ENCODE data around the gene TBC1D22A.

The TBC1D22A gene

GRCh38 chr22:46769191-46769675, 6.8 kb downstream of the TBC1D22A start:
- Histone ChIP-seq H4K20me1 (ENCODE audit: insufficient read depth) (no peaks in the 10 kb centered on the region), H3K9ac (no peak overlapping the region), H3K36me3 (ENCODE audit: insufficient read depth) (no peaks in the 10 kb centered on the region), H3K27me3 (ENCODE audit: insufficient read depth, low read depth) (no peaks in the 10 kb centered on the region), H3K27ac (no peak overlapping the region), H3K79me2 (ENCODE audit: insufficient read depth, low read depth) (peaks cover 22% of the 10 kb centered on the region; the same call in 1 of the 2 replicates), H3K4me2 (no peak overlapping the region), H3K4me1 (ENCODE audit: low read depth, poor library complexity, severe bottlenecking) (no peaks in the 10 kb centered on the region), H3K4me3 (IDR thresholded peaks at IDR 0.05; ENCODE audit: insufficient read depth, low read depth, low read length) (no peak overlapping the region), H2AFZ (ENCODE audit: low read depth) (no peak overlapping the region)
- TF ChIP-seq, protein P1, sequence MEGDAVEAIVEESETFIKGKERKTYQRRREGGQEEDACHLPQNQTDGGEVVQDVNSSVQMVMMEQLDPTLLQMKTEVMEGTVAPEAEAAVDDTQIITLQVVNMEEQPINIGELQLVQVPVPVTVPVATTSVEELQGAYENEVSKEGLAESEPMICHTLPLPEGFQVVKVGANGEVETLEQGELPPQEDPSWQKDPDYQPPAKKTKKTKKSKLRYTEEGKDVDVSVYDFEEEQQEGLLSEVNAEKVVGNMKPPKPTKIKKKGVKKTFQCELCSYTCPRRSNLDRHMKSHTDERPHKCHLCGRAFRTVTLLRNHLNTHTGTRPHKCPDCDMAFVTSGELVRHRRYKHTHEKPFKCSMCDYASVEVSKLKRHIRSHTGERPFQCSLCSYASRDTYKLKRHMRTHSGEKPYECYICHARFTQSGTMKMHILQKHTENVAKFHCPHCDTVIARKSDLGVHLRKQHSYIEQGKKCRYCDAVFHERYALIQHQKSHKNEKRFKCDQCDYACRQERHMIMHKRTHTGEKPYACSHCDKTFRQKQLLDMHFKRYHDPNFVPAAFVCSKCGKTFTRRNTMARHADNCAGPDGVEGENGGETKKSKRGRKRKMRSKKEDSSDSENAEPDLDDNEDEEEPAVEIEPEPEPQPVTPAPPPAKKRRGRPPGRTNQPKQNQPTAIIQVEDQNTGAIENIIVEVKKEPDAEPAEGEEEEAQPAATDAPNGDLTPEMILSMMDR (conservative IDR thresholded peaks at IDR 0.05; ENCODE audit: low read depth, low read length): no peak

DNA sequence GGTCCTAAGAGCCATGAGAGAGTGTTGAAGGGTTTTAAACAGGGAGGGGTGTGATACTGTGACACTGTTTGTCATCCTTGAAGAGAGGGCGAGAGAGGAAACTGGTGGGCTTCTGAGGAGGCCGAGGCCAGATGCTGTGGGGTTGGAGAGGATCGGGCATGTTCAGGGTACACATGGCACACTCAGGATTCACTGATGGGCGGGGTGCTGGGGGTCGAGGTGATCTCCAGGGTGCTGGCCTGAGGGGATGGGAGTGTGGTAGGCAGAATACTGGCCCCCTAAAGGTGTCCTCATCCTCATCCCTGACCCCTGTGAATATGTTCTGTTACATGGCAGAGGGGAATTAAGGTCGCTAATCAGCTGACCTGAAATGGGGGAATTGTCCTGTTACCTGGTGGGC, 7.3 kb downstream of the TBC1D22A start:
- TF ChIP-seq, protein P1 (conservative IDR thresholded peaks at IDR 0.05; ENCODE audit: low read depth, low read length): no peak
- no peaks in the 10 kb centered on the region for H3K4me1 ChIP-seq (ENCODE audit: low read depth, poor library complexity, severe bottlenecking)
- no peaks in the 10 kb centered on the region for H3K27me3 ChIP-seq (ENCODE audit: insufficient read depth, low read depth)
- H3K36me3 ChIP-seq (ENCODE audit: insufficient read depth): no peaks in the 10 kb centered on the region
- H3K4me3 ChIP-seq (IDR thresholded peaks at IDR 0.05; ENCODE audit: insufficient read depth, low read depth, low read length): no peak overlapping the region
- H4K20me1 ChIP-seq (ENCODE audit: insufficient read depth): no peaks in the 10 kb centered on the region
- peaks cover 19% of the 10 kb centered on the region; the same call in 1 of the 2 replicates for H3K79me2 ChIP-seq (ENCODE audit: insufficient read depth, low read depth)
- H3K27ac ChIP-seq: no peak overlapping the region
- no peak overlapping the region for H3K9ac ChIP-seq
- no peak overlapping the region for H2AFZ ChIP-seq (ENCODE audit: low read depth)
- H3K4me2 ChIP-seq: no peak overlapping the region

- no peak overlapping the region for H3K27ac ChIP-seq
- no peaks in the 10 kb centered on the region for H3K27me3 ChIP-seq (ENCODE audit: insufficient read depth, low read depth)
- no peak overlapping the region for H3K9ac ChIP-seq
- H3K4me1 ChIP-seq (ENCODE audit: low read depth, poor library complexity, severe bottlenecking): no peaks in the 10 kb centered on the region
- H3K36me3 ChIP-seq (ENCODE audit: insufficient read depth): no peaks in the 10 kb centered on the region
- H3K4me3 ChIP-seq (IDR thresholded peaks at IDR 0.05; ENCODE audit: insufficient read depth, low read depth, low read length): no peak overlapping the region
- TF ChIP-seq, protein P1 (conservative IDR thresholded peaks at IDR 0.05; ENCODE audit: low read depth, low read length): no peak
- peaks cover 19% of the 10 kb centered on the region; the same call in 1 of the 2 replicates for H3K79me2 ChIP-seq (ENCODE audit: insufficient read depth, low read depth)
- H3K4me2 ChIP-seq: no peak overlapping the region
- H4K20me1 ChIP-seq (ENCODE audit: insufficient read depth): no peaks in the 10 kb centered on the region
- H2AFZ ChIP-seq (ENCODE audit: low read depth): no peak overlapping the region
These were observed 7.7 kb downstream of the TBC1D22A start for GRCh38 chr22:46770151-46770641.

DNA sequence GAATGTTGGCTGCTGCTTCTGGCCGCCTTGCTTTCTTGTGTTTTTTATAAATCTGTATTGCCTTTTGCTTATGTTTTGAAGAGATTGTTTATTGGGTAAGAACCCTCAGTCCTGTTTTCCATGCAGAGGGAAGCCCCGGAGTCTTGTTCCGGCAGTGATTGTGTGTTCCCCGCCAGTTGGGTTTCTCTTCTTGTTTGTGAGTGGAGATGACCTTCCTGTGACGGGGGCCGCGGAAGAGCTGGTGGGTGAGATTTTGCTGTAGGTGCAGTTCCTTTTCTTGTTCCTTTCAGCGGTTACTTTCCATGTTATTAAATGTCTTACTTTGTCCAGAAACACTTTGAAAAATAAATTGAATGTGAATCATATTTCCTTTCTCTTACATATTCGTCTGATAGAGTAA, 8.3 kb downstream of the TBC1D22A start:
- H3K4me2 ChIP-seq: no peak overlapping the region
- no peaks in the 10 kb centered on the region for H3K27me3 ChIP-seq (ENCODE audit: insufficient read depth, low read depth)
- H3K4me3 ChIP-seq (IDR thresholded peaks at IDR 0.05; ENCODE audit: insufficient read depth, low read depth, low read length): no peak overlapping the region
- no peak overlapping the region for H2AFZ ChIP-seq (ENCODE audit: low read depth)
- TF ChIP-seq, protein P1 (conservative IDR thresholded peaks at IDR 0.05; ENCODE audit: low read depth, low read length): no peak
- no peak overlapping the region for H3K27ac ChIP-seq
- no peaks in the 10 kb centered on the region for H4K20me1 ChIP-seq (ENCODE audit: insufficient read depth)
- peaks cover 19% of the 10 kb centered on the region; the same call in 1 of the 2 replicates for H3K79me2 ChIP-seq (ENCODE audit: insufficient read depth, low read depth)
- no peaks in the 10 kb centered on the region for H3K36me3 ChIP-seq (ENCODE audit: insufficient read depth)
- no peaks in the 10 kb centered on the region for H3K4me1 ChIP-seq (ENCODE audit: low read depth, poor library complexity, severe bottlenecking)
- no peak overlapping the region for H3K9ac ChIP-seq
